Fibroblast of lung (primary cell): Measurements from ENCODE around the gene PSMD13.

Experiments
- CTCF ChIP-seq, 2 donors: IDR thresholded peaks in 1 of 2; conservative IDR thresholded peaks in 1 of 2; 1 replicate in 1 of 2; 2 replicates in 1 of 2; pipeline ENCODE4 v1.5.1; 2011 to 2012; ENCODE audit warnings: low read length in 2 of 2, control low read depth in 1 of 2, inconsistent platforms in 1 of 2, low read depth in 1 of 2, mild to moderate bottlenecking in 1 of 2
- EZH2 ChIP-seq: IDR thresholded peaks from 2 replicates; pipeline ENCODE4 v1.5.1; 2012; ENCODE audit warnings: low read length, control low read depth, mild to moderate bottlenecking; ENCODE audit errors: missing control alignments

- no peak for TF ChIP-seq EZH2
- no peak for TF ChIP-seq CTCF (conservative IDR thresholded peaks at IDR 0.05 in 1 of 2, IDR thresholded peaks at IDR 0.05 in 1 of 2; ENCODE audit: low read depth in 1 of 2, low read length in 2 of 2)
Measured at GRCh38 chr11:249062-249461, 12.3 kb downstream of the PSMD13 start.
